Naive thymus-derived CD8-positive, alpha-beta T cell (primary cell): ENCODE measurements around the gene CCDC77. TPM values are rescaled to one million over a fixed set of nuclear protein-coding genes. Genes with fewer than 3 reads are reported as not detected.
"Not testable (repeated sequence)": the region's sequence is repeated elsewhere in the genome, so short reads cannot be mapped to it uniquely, and the experiment has no call there.

Experiments
- ATAC-seq, 2 donors: fragments of 150-1000 bp; cut with Tn5 transposase in 1 of 2; sonication (Bioruptor Pico), chemical (Tn5 transposase) in 1 of 2; 1 replicate in 1 of 2; 2 replicates in 1 of 2; pipeline ENCODE4 v1.10.0; 2021; ENCODE audit warnings: mild to moderate bottlenecking in 2 of 2, moderate library complexity in 2 of 2
- POLR2A ChIA-PET: fragments of 350-600 bp; sonication (Branson Sonifier 250); formaldehyde crosslinking; loops from one replicate; lab custom pipeline; 2021; ENCODE audit warnings: antibody characterized with exemption; lab: Charles Lee
- DNase-seq, 10 donors: peaks; one replicate each; pipeline versions ENCODE4 v3.0.0 to v3.0.0-alpha.2; 2020 to 2022
- H3K27ac Mint-ChIP-seq, 10 donors: one replicate each; pipeline ENCODE4 v1.8.0; 2020 to 2022; ENCODE audit warnings: mild to moderate bottlenecking in 10 of 10, mixed read lengths in 10 of 10, moderate library complexity in 4 of 10, inconsistent platforms in 1 of 10
- H3K27me3 Mint-ChIP-seq, 5 donors: one replicate each; pipeline ENCODE4 v1.8.0; 2021 to 2022; ENCODE audit warnings: mixed read lengths in 5 of 5
- H3K36me3 Mint-ChIP-seq, 3 donors: one replicate each; pipeline ENCODE4 v1.8.0; 2020 to 2022; ENCODE audit warnings: mixed read lengths in 3 of 3, mild to moderate bottlenecking in 2 of 3, inconsistent platforms in 1 of 3
- H3K4me1 Mint-ChIP-seq, 4 donors: one replicate each; pipeline ENCODE4 v1.8.0; 2021 to 2022; ENCODE audit warnings: mixed read lengths in 4 of 4
- H3K4me3 Mint-ChIP-seq, 10 donors: one replicate each; pipeline ENCODE4 v1.8.0; 2020 to 2022; ENCODE audit warnings: mild to moderate bottlenecking in 10 of 10, mixed read lengths in 10 of 10, moderate library complexity in 6 of 10, inconsistent platforms in 1 of 10
- H3K9me3 Mint-ChIP-seq, 9 donors: one replicate each; pipeline ENCODE4 v1.8.0; 2020 to 2022; ENCODE audit warnings: mixed read lengths in 9 of 9, mild to moderate bottlenecking in 3 of 9, inconsistent platforms in 1 of 9, moderate library complexity in 1 of 9
- polyA plus RNA-seq, 3 donors: library from polyadenylated mRNA; unstranded; fragments of 300-500 nt; fragmentation: Illumina TruSeq; gene quantifications; one replicate each; pipeline ENCODE4 v1.2.3, GENCODE V29; 2021
- total RNA-seq, 8 experiments: library from RNA in 2 of 8; stranded (reverse) in 2 of 8; gene quantifications; one replicate each; pipeline ENCODE4 v1.2.3 and lab custom pipeline; 2021 to 2026

Gene CCDC77
- total and polyA plus RNA-seq, 5 experiments from 2014 or later = 3.4 to 13.5 (median 6.6) TPM

GRCh38 chr12:400828-401227, 616 bp upstream of the CCDC77 start:
- no peak for ATAC-seq
- peak overlapping the region in 1 of 10 donors; percentile 24 for H3K27ac Mint-ChIP-seq
- peaks cover 0 to 2% (median 0%) of the 10 kb centered on the region in 4 donors for H3K4me1 Mint-ChIP-seq
- no peaks in the 10 kb centered on the region for H3K9me3 Mint-ChIP-seq
- POLR2A ChIA-PET = interaction anchor here (0.6 to 3.8 kb wide), 3 partner anchors 8 to 221 kb away, joined by 3 to 71 read pairs (median 4); partner anchors contain the start of gene KDM5A
- H3K36me3 Mint-ChIP-seq = peaks cover 0 to 5% (median 0%) of the 10 kb centered on the region in 3 donors
- no peak for DNase-seq
- H3K4me3 Mint-ChIP-seq = no peak overlapping the region
- no peaks in the 10 kb centered on the region for H3K27me3 Mint-ChIP-seq

GRCh38 chr12:402029-402389, 565 bp downstream of the CCDC77 start:
- H3K36me3 Mint-ChIP-seq = peaks cover 0 to 13% (median 0%) of the 10 kb centered on the region in 3 donors
- H3K4me1 Mint-ChIP-seq = peaks cover 0 to 5% (median 0%) of the 10 kb centered on the region in 4 donors
- ATAC-seq = no peak
- POLR2A ChIA-PET = interaction anchor here (0.9 to 3.8 kb wide), 2 partner anchors 10 to 13 kb away, joined by 3 to 71 read pairs; partner anchors contain the start of gene KDM5A
- no peaks in the 10 kb centered on the region for H3K9me3 Mint-ChIP-seq
- DNase-seq = peak in 2 of 10 donors; percentile 3 to 5
- no peak overlapping the region for H3K27ac Mint-ChIP-seq
- H3K4me3 Mint-ChIP-seq = no peak overlapping the region
- H3K27me3 Mint-ChIP-seq = no peaks in the 10 kb centered on the region

GRCh38 chr12:414859-415258, 13.4 kb downstream of the CCDC77 start:
- POLR2A ChIA-PET = no interaction called here
- Mint-ChIP-seq H3K27me3 (no peaks in the 10 kb centered on the region), H3K36me3 (peaks cover 15 to 78% (median 28%) of the 10 kb centered on the region in 3 donors), H3K9me3 (no peaks in the 10 kb centered on the region), H3K4me3 (no peak overlapping the region), H3K4me1 (peaks cover 0 to 2% (median 0%) of the 10 kb centered on the region in 4 donors), H3K27ac (no peak overlapping the region)
- DNase-seq (no peak), ATAC-seq (no peak)

- Mint-ChIP-seq H3K9me3 (no peaks in the 10 kb centered on the region), H3K27ac (no peak overlapping the region), H3K4me1 (no peaks in the 10 kb centered on the region), H3K4me3 (no peak overlapping the region), H3K36me3 (peaks cover 15 to 61% (median 19%) of the 10 kb centered on the region in 3 donors), H3K27me3 (no peaks in the 10 kb centered on the region)
- DNase-seq (no peak), ATAC-seq (no peak)
- POLR2A ChIA-PET = no interaction called here
Observed at GRCh38 chr12:418432-418831, 17.0 kb downstream of the CCDC77 start.

GRCh38 chr12:422526-422925, 21.1 kb downstream of the CCDC77 start:
- Mint-ChIP-seq H3K27ac (peak overlapping the region in 2 of 10 donors; percentile 12 to 55), H3K36me3 (peaks cover under 1 to 56% (median 16%) of the 10 kb centered on the region in 3 donors), H3K4me1 (no peaks in the 10 kb centered on the region), H3K9me3 (no peaks in the 10 kb centered on the region), H3K4me3 (no peak overlapping the region), H3K27me3 (no peaks in the 10 kb centered on the region)
- DNase-seq (no peak), ATAC-seq (no peak)
- POLR2A ChIA-PET = no interaction called here

- Mint-ChIP-seq H3K27ac (peak overlapping the region in 1 of 10 donors; percentile 11), H3K4me3 (peak overlapping the region in 1 of 10 donors; percentile 47), H3K36me3 (peaks cover 27 to 81% (median 39%) of the 10 kb centered on the region in 3 donors)
- POLR2A ChIA-PET, H3K4me1 Mint-ChIP-seq, H3K9me3 Mint-ChIP-seq, H3K27me3 Mint-ChIP-seq, DNase-seq, ATAC-seq: not testable (repeated sequence)
Observed at GRCh38 chr12:435737-436136, 34.3 kb downstream of the CCDC77 start.

GRCh38 chr12:442235-442884, 40.9 kb downstream of the CCDC77 start:
- Mint-ChIP-seq H3K9me3 (no peaks in the 10 kb centered on the region), H3K27me3 (peaks cover 2 to 10% (median 5%) of the 10 kb centered on the region in 5 donors), H3K4me3 (no peak overlapping the region), H3K27ac (no peak overlapping the region), H3K4me1 (no peaks in the 10 kb centered on the region), H3K36me3 (peaks cover 11 to 31% (median 18%) of the 10 kb centered on the region in 3 donors)
- POLR2A ChIA-PET = interaction anchor here (0.8 kb wide), 1 partner anchor 104 kb away, joined by 3 read pairs; no protein-coding TSS in a partner anchor
- DNase-seq (peak in 8 of 10 donors; percentile 14 to 56 (median 42)), ATAC-seq (no peak)

GRCh38 chr12:447141-447540, 45.7 kb downstream of the CCDC77 start:
- POLR2A ChIA-PET = no interaction called here
- Mint-ChIP-seq H3K36me3 (peaks cover 0 to 3% (median 2%) of the 10 kb centered on the region in 3 donors), H3K9me3 (no peaks in the 10 kb centered on the region), H3K27me3 (peaks cover 3 to 12% (median 5%) of the 10 kb centered on the region in 5 donors), H3K4me1 (no peaks in the 10 kb centered on the region), H3K4me3 (no peak overlapping the region), H3K27ac (no peak overlapping the region)
- ATAC-seq (no peak), DNase-seq (no peak)

- H3K27me3 Mint-ChIP-seq = peaks cover 3 to 12% (median 5%) of the 10 kb centered on the region in 5 donors
- H3K4me3 Mint-ChIP-seq = no peak overlapping the region
- POLR2A ChIA-PET = interaction anchor here (0.6 kb wide), 1 partner anchor 11 kb away, joined by 8 read pairs; no protein-coding TSS in a partner anchor
- H3K27ac Mint-ChIP-seq = no peak overlapping the region
- ATAC-seq (no peak), DNase-seq (no peak)
- no peaks in the 10 kb centered on the region for H3K36me3 Mint-ChIP-seq
- peaks cover 0 to 3% (median 0%) of the 10 kb centered on the region in 4 donors for H3K4me1 Mint-ChIP-seq
- no peaks in the 10 kb centered on the region for H3K9me3 Mint-ChIP-seq
Observed at GRCh38 chr12:449203-449602, 47.8 kb downstream of the CCDC77 start.

GRCh38 chr12:450438-450837, 49.0 kb downstream of the CCDC77 start:
- Mint-ChIP-seq H3K27ac (no peak overlapping the region), H3K36me3 (no peaks in the 10 kb centered on the region), H3K4me1 (peaks cover 0 to 3% (median 0%) of the 10 kb centered on the region in 4 donors), H3K4me3 (no peak overlapping the region), H3K9me3 (no peaks in the 10 kb centered on the region), H3K27me3 (peaks cover 3 to 10% (median 5%) of the 10 kb centered on the region in 5 donors)
- no peak for ATAC-seq
- POLR2A ChIA-PET = no interaction called here
- no peak for DNase-seq

GRCh38 chr12:452667-453210, 51.3 kb downstream of the CCDC77 start:
- DNase-seq (peak in 6 of 10 donors; percentile 11 to 71 (median 50)), ATAC-seq (peak in 1 of 2 donors; percentile 57)
- peaks cover 0 to 3% (median 0%) of the 10 kb centered on the region in 4 donors for H3K4me1 Mint-ChIP-seq
- H3K27ac Mint-ChIP-seq = no peak overlapping the region
- no peak overlapping the region for H3K4me3 Mint-ChIP-seq
- H3K36me3 Mint-ChIP-seq = no peaks in the 10 kb centered on the region
- POLR2A ChIA-PET = no interaction called here
- H3K9me3 Mint-ChIP-seq = no peaks in the 10 kb centered on the region
- peaks cover 1 to 10% (median 7%) of the 10 kb centered on the region in 5 donors for H3K27me3 Mint-ChIP-seq

- POLR2A ChIA-PET = no interaction called here
- DNase-seq (no peak), ATAC-seq (peak in 1 of 2 donors; percentile 29)
- Mint-ChIP-seq H3K4me1 (peaks cover 4 to 10% (median 5%) of the 10 kb centered on the region in 4 donors), H3K27ac (peak overlapping the region in 3 of 10 donors; percentile 0 to 38 (median 29)), H3K4me3 (no peak overlapping the region), H3K36me3 (no peaks in the 10 kb centered on the region), H3K27me3 (peaks cover 4 to 25% (median 15%) of the 10 kb centered on the region in 5 donors), H3K9me3 (no peaks in the 10 kb centered on the region)
Observed at GRCh38 chr12:454833-455232, 53.4 kb downstream of the CCDC77 start.

GRCh38 chr12:455821-456220, 54.4 kb downstream of the CCDC77 start:
- no peak for ATAC-seq
- POLR2A ChIA-PET = interaction anchor here (0.6 kb wide), 1 partner anchor 12 kb away, joined by 4 read pairs; no protein-coding TSS in a partner anchor
- Mint-ChIP-seq H3K27ac (no peak overlapping the region), H3K4me3 (no peak overlapping the region), H3K27me3 (peaks cover 2 to 25% (median 16%) of the 10 kb centered on the region in 5 donors), H3K36me3 (no peaks in the 10 kb centered on the region), H3K4me1 (peaks cover 5 to 11% (median 6%) of the 10 kb centered on the region in 4 donors), H3K9me3 (no peaks in the 10 kb centered on the region)
- no peak for DNase-seq
